Adrenal gland (tissue), 12 donors: ENCODE measurements around the gene TNXB. TPM values are rescaled to one million over a fixed set of nuclear protein-coding genes. Genes with fewer than 3 reads are reported as not detected.

Experiments used
- DNase-seq, 7 donors: peaks; one replicate each; pipeline ENCODE4 v3.0.0-alpha.2; 2019 to 2020
- H3K27ac ChIP-seq, 5 donors: fragments of 200-600 bp; sonication (generic) in 4 of 5; 1 replicate in 3 of 5; 2 replicates in 2 of 5; pipeline versions ENCODE4 v1.5.1 to v1.8.0; 2016 to 2020; ENCODE audit warnings: mild to moderate bottlenecking in 1 of 5
- H3K27me3 ChIP-seq: fragments of 200-600 bp; 2 replicates; pipeline ENCODE4 v1.8.0; 2021
- H3K36me3 ChIP-seq, 2 donors: fragments of 200-600 bp; replicated peaks in 1 of 2; 1 replicate in 1 of 2; 2 replicates in 1 of 2; pipeline versions ENCODE4 v1.5.1 to v1.8.0; 2018 to 2022
- H3K4me1 ChIP-seq, 2 donors: fragments of 200-600 bp; replicated peaks in 1 of 2; 1 replicate in 1 of 2; 2 replicates in 1 of 2; pipeline versions ENCODE4 v1.5.1 to v1.8.0; 2018 to 2021
- H3K4me3 ChIP-seq, 4 donors: fragments of 200-600 bp; sonication (generic) in 3 of 4; one replicate each; pipeline ENCODE4 v1.5.1; 2016 to 2018
- H3K9me3 ChIP-seq, 3 donors: fragments of 200-600 bp; sonication (generic) in 1 of 3; replicated peaks in 1 of 3; 1 replicate in 2 of 3; 2 replicates in 1 of 3; pipeline versions ENCODE4 v1.5.1 to v1.8.0; 2016 to 2021
- CTCF ChIP-seq, 6 experiments: fragments of 450-650 bp in 4 of 6; fragments of 200-600 bp in 2 of 6; sonication (generic) in 1 of 6; IDR thresholded peaks; 1 replicate in 5 of 6; 2 replicates in 1 of 6; pipeline versions ENCODE4 v1.5.1 to v1.8.0; 2016 to 2021; ENCODE audit warnings: antibody characterized with exemption in 6 of 6, mild to moderate bottlenecking in 2 of 6, moderate library complexity in 1 of 6
- POLR2A ChIP-seq, 2 donors: fragments of 450-650 bp; IDR thresholded peaks; one replicate each; pipeline ENCODE4 v1.6.1; 2017; ENCODE audit warnings: antibody characterized with exemption in 2 of 2, mild to moderate bottlenecking in 2 of 2, moderate library complexity in 1 of 2
- WGBS, 4 donors: extraction: QIAGEN DNeasy Blood & Tissue Kit in 2 of 4; methylation state at CpG; one replicate each; pipeline versions ENCODE4 v1.1.5 to v1.1.7; 2013 to 2017; 5-methylcytosine and 5-hydroxymethylcytosine counted together
- intact Hi-C, 2 donors: fragments of 100-400 bp; cut with DNase I; formaldehyde crosslinking; loops; one replicate each; pipeline versions ENCODE4 v1.14.1 to v1.15.0; 2022 to 2023
- polyA plus RNA-seq, 3 donors: library from polyadenylated mRNA; stranded (reverse); fragments of 200-250 nt in 2 of 3; fragments of 350-450 nt in 1 of 3; fragmentation: Illumina TruSeq in 1 of 3; extraction: RNeasy Lipid Tissue Mini Kit (QIAGEN cat#74804) in 1 of 3; gene quantifications; one replicate each; pipeline ENCODE4 v1.2.3, GENCODE V29; 2013 to 2014
- total RNA-seq, 9 donors: library from RNA; depleted of rRNA in 4 of 9; stranded (reverse); fragments of >200 nt in 4 of 9; fragments of 120-200 nt in 1 of 9; fragmentation: NEBNext Ultra II Directional in 1 of 9; extraction: Animal tissue kit (Norgen Biotek cat#: 25700) in 1 of 9; gene quantifications; one replicate each; pipeline versions ENCODE4 v1.1.0 to v1.2.4, GENCODE V29; 2013 to 2023
- donor health status: healthy with polysubstance abuse.
- donor health status: Bipolar disorder and iron deficiency.
- donor health status: DM: yes; HTN: yes; CAD: no.
- donor health status: DM: no; HTN: no; CAD: no.
- donor health status: DM: no; HTN: no; CAD: no.
- donor health status: DM: yes; HTN: yes; CAD: no.

The TNXB gene
- total and polyA plus RNA-seq, 12 donors, result 19.6 to 506 (median 213) TPM

GRCh38 chr6:32086661-32087573, 22.2 kb downstream of the TNXB start:
- peak in 4 of 7 donors; percentile 45 to 64 (median 56) for DNase-seq
- Histone ChIP-seq H3K27ac (peak overlapping the region in 4 of 5 donors; percentile 43 to 80 (median 53)), H3K9me3 (no peaks in the 10 kb centered on the region), H3K4me1 (peaks cover 15 to 30% of the 10 kb centered on the region in 2 donors), H3K4me3 (peak overlapping the region in 1 of 4 donors; percentile 36), H3K36me3 (no peaks in the 10 kb centered on the region), H3K27me3 (no peaks in the 10 kb centered on the region)
- intact Hi-C loops, result no loop called here
- TF ChIP-seq CTCF (IDR thresholded peaks at IDR 0.05) (no peak), POLR2A (IDR thresholded peaks at IDR 0.05) (no peak)
- 27 to 37% (median 31%) methylated on average over 10 to 45 of the region's 45 CpGs for WGBS, 4 donors

- no peak for TF ChIP-seq CTCF (IDR thresholded peaks at IDR 0.05)
- Histone ChIP-seq H3K4me3 (no peak overlapping the region), H3K27ac (peak overlapping the region in 1 of 5 donors; percentile 80), H3K27me3 (no peaks in the 10 kb centered on the region), H3K4me1 (peaks cover 22 to 37% of the 10 kb centered on the region in 2 donors), H3K36me3 (no peaks in the 10 kb centered on the region), H3K9me3 (no peaks in the 10 kb centered on the region)
- intact Hi-C loops, result no loop called here
- no peak for DNase-seq
- WGBS, 4 donors, result 86 to 88% (median 88%) methylated on average over 8 to 17 of the region's 17 CpGs
These were observed 23.2 kb downstream of the TNXB start for GRCh38 chr6:32085759-32086459.

GRCh38 chr6:32084780-32085179, 24.4 kb downstream of the TNXB start:
- peak overlapping the region in 1 of 5 donors; percentile 87 for H3K27ac ChIP-seq
- intact Hi-C loops, result no loop called here

More at GRCh38 chr6:32084780-32085179, 24.4 kb downstream of the TNXB start:
- Histone ChIP-seq H3K27me3 (no peaks in the 10 kb centered on the region), H3K36me3 (no peaks in the 10 kb centered on the region), H3K4me3 (no peak overlapping the region), H3K4me1 (peaks cover 22 to 41% of the 10 kb centered on the region in 2 donors), H3K9me3 (no peaks in the 10 kb centered on the region)
- DNase-seq, result no peak
- 85 to 98% (median 92%) methylated on average over 2 of the region's 2 CpGs for WGBS, 4 donors
- TF ChIP-seq CTCF (IDR thresholded peaks at IDR 0.05) (no peak), POLR2A (IDR thresholded peaks at IDR 0.05) (no peak)
